22Rv1 (cell line): ENCODE measurements around the gene RAB11A.
A peak's percentile ranks its signal among the peaks of the same experiment; 100 is the strongest.

Experiments
- H3K27ac ChIP-seq: fragments of 450-650 bp; 2 replicates; pipeline ENCODE4 v1.5.1; 2017
- ZFX ChIP-seq: fragments of 450-650 bp; IDR thresholded peaks from 2 replicates; pipeline ENCODE4 v1.6.1; 2017; ENCODE audit warnings: antibody characterized with exemption, borderline replicate concordance
- TF ChIP-seq, protein P1 (sequence below): fragments of 450-650 bp; IDR thresholded peaks from 2 replicates; pipeline ENCODE4 v1.5.1; 2017; ENCODE audit warnings: mild to moderate bottlenecking

The RAB11A gene

DNA sequence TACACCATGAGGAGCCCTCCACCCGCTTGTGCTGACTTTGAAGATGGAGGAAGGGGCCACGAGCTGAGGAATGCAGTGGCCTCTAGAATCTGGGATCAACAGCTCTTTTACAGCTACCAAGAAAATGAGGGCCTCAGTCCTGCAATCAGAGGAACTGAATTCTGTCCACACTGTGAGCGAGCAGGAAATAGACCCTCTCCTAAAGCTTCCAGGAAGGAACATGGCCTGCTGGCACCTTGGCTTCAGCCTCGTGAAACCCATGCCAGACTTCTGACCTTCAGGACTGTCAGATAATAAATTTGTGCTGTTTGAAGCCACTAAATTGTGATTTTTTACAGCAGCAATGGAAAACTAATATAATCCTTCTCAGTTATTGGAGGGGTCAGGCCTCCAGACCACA, 61.9 kb downstream of the RAB11A start:
- no peak for TF ChIP-seq ZFX
- TF ChIP-seq, protein P1, sequence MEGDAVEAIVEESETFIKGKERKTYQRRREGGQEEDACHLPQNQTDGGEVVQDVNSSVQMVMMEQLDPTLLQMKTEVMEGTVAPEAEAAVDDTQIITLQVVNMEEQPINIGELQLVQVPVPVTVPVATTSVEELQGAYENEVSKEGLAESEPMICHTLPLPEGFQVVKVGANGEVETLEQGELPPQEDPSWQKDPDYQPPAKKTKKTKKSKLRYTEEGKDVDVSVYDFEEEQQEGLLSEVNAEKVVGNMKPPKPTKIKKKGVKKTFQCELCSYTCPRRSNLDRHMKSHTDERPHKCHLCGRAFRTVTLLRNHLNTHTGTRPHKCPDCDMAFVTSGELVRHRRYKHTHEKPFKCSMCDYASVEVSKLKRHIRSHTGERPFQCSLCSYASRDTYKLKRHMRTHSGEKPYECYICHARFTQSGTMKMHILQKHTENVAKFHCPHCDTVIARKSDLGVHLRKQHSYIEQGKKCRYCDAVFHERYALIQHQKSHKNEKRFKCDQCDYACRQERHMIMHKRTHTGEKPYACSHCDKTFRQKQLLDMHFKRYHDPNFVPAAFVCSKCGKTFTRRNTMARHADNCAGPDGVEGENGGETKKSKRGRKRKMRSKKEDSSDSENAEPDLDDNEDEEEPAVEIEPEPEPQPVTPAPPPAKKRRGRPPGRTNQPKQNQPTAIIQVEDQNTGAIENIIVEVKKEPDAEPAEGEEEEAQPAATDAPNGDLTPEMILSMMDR: no peak
- H3K27ac ChIP-seq: no peak overlapping the region

DNA sequence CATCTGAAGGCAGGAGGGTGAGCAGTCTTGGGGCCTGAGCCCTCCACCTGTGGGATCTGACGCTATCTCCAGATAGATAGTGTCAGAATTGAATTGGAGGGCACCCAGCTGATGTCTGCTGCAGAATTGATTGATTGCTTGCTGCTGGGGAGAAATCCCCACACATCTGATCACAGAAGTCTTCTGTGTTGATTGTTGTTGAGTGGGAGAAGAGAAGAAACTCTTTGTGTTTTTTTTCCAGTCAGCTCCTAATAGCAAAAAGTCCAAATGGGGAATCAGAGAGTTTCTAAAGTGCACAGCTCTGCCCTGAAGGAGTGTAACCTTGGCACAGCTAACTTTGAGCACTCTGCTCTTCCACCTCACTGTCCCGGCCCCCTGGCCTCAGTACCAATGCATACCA, 66.1 kb downstream of the RAB11A start:
- TF ChIP-seq ZFX: no peak
- TF ChIP-seq, protein P1: no peak
- H3K27ac ChIP-seq: no peak overlapping the region

DNA sequence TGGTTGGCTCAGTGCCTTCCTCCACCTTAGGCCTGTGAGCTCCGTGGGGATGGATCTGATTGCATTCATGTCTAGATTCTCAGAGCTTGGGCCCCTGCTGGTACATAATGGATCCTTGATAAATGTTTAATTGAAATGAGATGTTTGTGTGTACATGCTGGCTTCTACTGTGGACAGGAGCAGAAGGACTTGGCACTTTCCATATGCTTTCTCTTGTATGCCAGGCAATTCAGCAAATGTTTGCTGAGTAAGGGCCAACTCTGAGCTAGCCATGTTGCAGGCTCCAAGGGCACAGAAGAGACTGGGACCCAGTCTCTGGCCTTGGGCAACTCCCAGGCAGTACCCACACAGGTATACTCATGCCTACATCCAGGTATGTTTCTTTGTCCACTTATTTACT, 67.0 kb downstream of the RAB11A start:
- TF ChIP-seq, protein P1: no peak
- TF ChIP-seq ZFX: no peak
- H3K27ac ChIP-seq: peak overlapping the region; percentile 18; the same call in 1 of the 2 replicates

DNA sequence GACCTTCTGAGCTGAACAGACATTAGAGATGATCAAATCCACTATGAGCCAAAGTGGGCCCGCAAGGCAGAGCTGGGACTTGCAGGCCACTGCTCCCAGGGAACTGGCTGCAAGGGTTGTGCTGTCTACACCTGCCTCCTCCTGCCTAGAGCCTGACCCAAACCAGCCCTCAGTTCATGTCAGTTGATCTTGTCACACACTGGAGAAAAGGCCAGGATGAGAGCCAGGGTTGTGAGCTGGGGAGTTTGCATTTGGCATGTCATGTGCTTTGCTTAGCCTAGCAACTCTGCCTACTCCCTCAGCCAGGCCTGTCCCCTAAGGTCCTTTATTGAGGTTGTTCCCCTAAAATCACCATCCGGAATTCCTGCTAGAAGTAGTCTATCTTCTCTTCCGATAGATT, 67.8 kb downstream of the RAB11A start:
- TF ChIP-seq, protein P1: no peak
- TF ChIP-seq ZFX: no peak
- peak overlapping the region; percentile 18; the same call in 1 of the 2 replicates for H3K27ac ChIP-seq

DNA sequence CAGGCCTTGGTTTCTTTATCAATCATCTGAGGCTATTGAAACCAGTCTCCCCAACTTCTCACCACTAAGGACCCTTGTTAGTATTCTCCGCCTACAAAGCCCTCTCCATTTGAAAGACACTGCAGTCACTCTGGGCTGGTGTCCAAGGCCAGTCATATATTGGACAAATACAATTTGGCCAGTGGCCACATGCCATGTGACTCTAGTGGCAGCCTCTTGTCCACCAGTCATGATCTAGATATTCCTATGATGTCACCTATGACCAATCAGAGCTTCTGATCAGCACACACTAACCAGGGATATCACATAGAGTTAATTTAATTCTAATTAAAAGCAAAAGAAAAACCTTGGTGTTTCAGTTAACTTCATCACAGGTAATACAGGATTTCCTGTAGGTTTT, 68.2 kb downstream of the RAB11A start:
- peak overlapping the region; percentile 18; the same call in 1 of the 2 replicates for H3K27ac ChIP-seq
- TF ChIP-seq ZFX: no peak
- TF ChIP-seq, protein P1: no peak

DNA sequence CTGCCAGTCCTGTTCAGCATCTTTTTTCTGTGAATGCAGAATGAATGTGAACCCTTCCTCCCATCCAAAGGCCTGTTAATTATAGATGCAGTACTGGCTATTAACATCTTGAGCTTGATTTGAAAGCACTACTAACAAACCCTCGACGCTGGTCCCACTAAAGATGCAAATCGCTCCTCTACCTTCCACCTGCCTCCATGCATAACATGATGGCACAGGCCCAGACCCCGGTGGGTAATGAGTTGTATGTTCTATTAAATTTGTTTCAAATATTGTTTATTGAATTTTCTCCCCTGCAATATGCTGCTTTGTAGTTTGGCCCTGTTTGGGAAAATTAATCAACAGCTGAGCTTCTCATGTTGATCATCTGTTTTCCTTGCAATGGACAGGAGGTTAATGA, 69.3 kb downstream of the RAB11A start:
- TF ChIP-seq, protein P1: no peak
- no peak for TF ChIP-seq ZFX
- no peak overlapping the region for H3K27ac ChIP-seq

DNA sequence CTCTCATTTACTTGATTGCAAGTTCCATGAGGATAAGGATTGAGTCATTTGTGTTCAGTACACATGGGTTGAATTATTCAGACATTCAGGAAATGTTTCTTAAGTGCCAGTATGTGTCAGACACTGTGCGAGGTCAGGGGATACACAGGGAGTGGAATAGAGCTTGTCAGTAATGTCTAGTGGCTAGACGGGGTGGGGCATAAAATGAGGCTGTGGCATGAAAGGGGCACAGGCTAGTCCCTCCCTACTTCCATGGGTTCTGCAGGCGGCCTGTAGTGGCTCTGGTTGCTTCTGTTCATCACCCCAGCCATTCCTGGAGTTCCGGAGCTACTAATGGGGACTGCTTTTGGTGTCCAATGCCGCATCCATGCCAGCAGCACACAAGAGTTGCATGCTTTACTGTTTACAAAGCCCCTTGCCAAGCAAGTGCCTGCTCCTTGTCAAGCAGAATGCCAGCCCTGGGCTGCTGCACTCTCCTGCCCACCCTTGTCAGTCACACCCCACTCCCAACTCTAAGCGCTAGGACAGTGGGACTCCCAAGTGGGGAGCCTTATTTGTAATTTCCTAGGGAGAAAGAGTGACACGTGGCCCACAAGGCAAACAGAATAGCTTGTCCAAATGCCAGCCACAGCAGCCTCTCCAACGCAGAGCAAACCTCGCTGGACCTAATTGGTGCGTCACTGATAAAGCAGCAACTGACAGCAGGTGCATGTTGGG, 70.8 kb downstream of the RAB11A start:
- TF ChIP-seq, protein P1: no peak
- no peak for TF ChIP-seq ZFX
- H3K27ac ChIP-seq: no peak overlapping the region
